K562 (cell line): Measurements from ENCODE around the gene AGAP1. TPM values are rescaled to one million over a fixed set of nuclear protein-coding genes. Genes with fewer than 3 reads are reported as not detected.

Experiments used
- ATAC-seq: fragments of 200-7000 bp; cut with Tn5 transposase; 3 replicates; pipeline ENCODE4 v1.9.1; 2020; ENCODE audit warnings: moderate library complexity
- BruUV-seq: library from RNA; stranded (reverse); fragments of 400-500 nt; replicated peaks from 2 replicates; lab custom pipeline; 2021; lab: Mats Ljungman, UMichigan
- CTCF ChIA-PET: fragments of 300-600 bp; formaldehyde crosslinking; extraction: SDS; loops from one replicate; lab custom pipeline; 2021; ENCODE audit warnings: low intra/inter-chr PET ratio; lab: Yijun Ruan, JAX
- POLR2A ChIA-PET: fragments of 300-600, 350-650 bp; sonication (Branson Sonifier 250); formaldehyde crosslinking; extraction: SDS; loops from one replicate; lab custom pipeline; 2021; ENCODE audit warnings: antibody characterized with exemption, inconsistent platforms; lab: Yijun Ruan, JAX
- DNase-seq, 4 experiments: peaks; one replicate each; pipeline versions ENCODE4 v3.0.0 to v3.0.0-alpha.2; 2011 to 2018; ENCODE audit warnings: low spot score in 3 of 4, mixed read lengths in 3 of 4; ENCODE audit errors: extremely low read depth in 1 of 4
- FAIRE-seq: peaks from 2 replicates; lab custom pipeline; 2011; peaks lifted over from hg19 to GRCh38; lab: Jason Lieb, UNC
- H2AFZ ChIP-seq: 2 replicates; pipeline ENCODE4 v1.6.0; 2011; ENCODE audit warnings: low read depth, low read length, control low read depth, inconsistent platforms
- H3K27ac ChIP-seq: fragments of 200-600 bp; 3 replicates; pipeline ENCODE4 v1.8.0; 2011; ENCODE audit warnings: low read depth, mild to moderate bottlenecking, control low read depth, inconsistent platforms, low read length, moderate library complexity, mixed read lengths; ENCODE audit errors: extremely low read depth
- H3K27me3 ChIP-seq, 2 experiments: fragments of 300-600 bp in 1 of 2; 2 replicates in 1 of 2; 3 replicates in 1 of 2; pipeline versions ENCODE4 v1.6.0 to v1.8.0; 2011; ENCODE audit warnings: inconsistent platforms in 2 of 2, low read length in 2 of 2, mild to moderate bottlenecking in 1 of 2, mixed read lengths in 1 of 2, moderate library complexity in 1 of 2; ENCODE audit not compliant: control insufficient read depth in 2 of 2, insufficient read depth in 2 of 2
- H3K36me3 ChIP-seq: fragments of 300-600 bp; 3 replicates; pipeline ENCODE4 v1.8.0; 2011; ENCODE audit warnings: mild to moderate bottlenecking, low read length, inconsistent platforms; ENCODE audit not compliant: control insufficient read depth, insufficient read depth
- H3K4me1 ChIP-seq, 2 experiments: fragments of 200-600 bp in 1 of 2; replicated peaks in 1 of 2; 2 replicates in 1 of 2; 3 replicates in 1 of 2; pipeline versions ENCODE4 v1.5.1 to v1.8.0; 2011; ENCODE audit warnings: inconsistent platforms in 2 of 2, low read length in 2 of 2, mild to moderate bottlenecking in 1 of 2, mixed read lengths in 1 of 2, moderate library complexity in 1 of 2; ENCODE audit not compliant: control insufficient read depth in 2 of 2, insufficient read depth in 2 of 2
- H3K4me2 ChIP-seq: 2 replicates; pipeline ENCODE4 v1.6.1; 2011; ENCODE audit warnings: low read length, control low read depth, inconsistent platforms, mixed read lengths; ENCODE audit not compliant: insufficient read depth
- H3K4me3 ChIP-seq: fragments of 200-600 bp; sonication (generic), shearing (Covaris generic); 2 replicates; pipeline ENCODE4 v1.5.1; 2016; ENCODE audit warnings: control low read depth, inconsistent platforms
- H3K79me2 ChIP-seq: fragments of 200-600 bp; 3 replicates; pipeline ENCODE4 v1.8.0; 2011; ENCODE audit warnings: low read length, inconsistent platforms; ENCODE audit not compliant: control insufficient read depth, insufficient read depth
- H3K9ac ChIP-seq, 2 experiments: 2 replicates each; pipeline versions ENCODE4 v1.6.0 to v1.6.1; 2011; ENCODE audit warnings: low read depth in 2 of 2, low read length in 2 of 2, control low read depth in 1 of 2, inconsistent platforms in 1 of 2, mild to moderate bottlenecking in 1 of 2, mixed read lengths in 1 of 2; ENCODE audit not compliant: insufficient read depth in 1 of 2
- H3K9me1 ChIP-seq: one replicate; pipeline ENCODE4 v1.6.0; 2011; ENCODE audit warnings: inconsistent platforms, mild to moderate bottlenecking, low read length, moderate library complexity; ENCODE audit not compliant: control insufficient read depth, insufficient read depth
- H3K9me3 ChIP-seq: replicated peaks from 2 replicates; pipeline ENCODE4 v1.5.1; 2011; ENCODE audit warnings: low read depth, low read length, inconsistent platforms; ENCODE audit not compliant: control insufficient read depth, insufficient read depth
- H4K20me1 ChIP-seq: replicated peaks from 2 replicates; pipeline ENCODE4 v1.6.1; 2011; ENCODE audit warnings: low read length, inconsistent platforms, mixed read lengths; ENCODE audit not compliant: control insufficient read depth, insufficient read depth
- CEBPZ ChIP-seq: fragments of 150-350 bp; IDR thresholded peaks from 2 replicates; pipeline ENCODE4 v1.6.1; 2014; ENCODE audit warnings: low read depth, mild to moderate bottlenecking, low read length, borderline replicate concordance
- CTBP1 ChIP-seq: fragments of 450-650 bp; IDR thresholded peaks from 2 replicates; pipeline ENCODE4 v1.6.1; 2016; ENCODE audit warnings: borderline replicate concordance
- NCOA4 ChIP-seq: fragments of 450-650 bp; IDR thresholded peaks from 2 replicates; pipeline ENCODE4 v1.6.1; 2018; ENCODE audit warnings: mild to moderate bottlenecking; ENCODE audit not compliant: partially characterized antibody
- PCBP1 ChIP-seq: fragments of 200-400 bp; formaldehyde crosslinking; IDR thresholded peaks from 2 replicates; pipeline ENCODE4 v1.6.1; 2018; ENCODE audit warnings: mild to moderate bottlenecking, low read depth, low read length; ENCODE audit not compliant: poor library complexity, severe bottlenecking
- PTRF ChIP-seq: fragments of 450-650 bp; IDR thresholded peaks from 2 replicates; pipeline ENCODE4 v1.6.1; 2016; ENCODE audit warnings: mild to moderate bottlenecking, missing genetic modification characterization, missing compliant biosample characterization
- TBL1XR1 ChIP-seq, 2 experiments: IDR thresholded peaks; 2 replicates each; pipeline ENCODE4 v1.6.1; 2012; ENCODE audit warnings: improper control_type of control experiment in 2 of 2, low read length in 2 of 2, mild to moderate bottlenecking in 1 of 2
- ZFP1 ChIP-seq: fragments of 450-650 bp; formaldehyde crosslinking; IDR thresholded peaks from 2 replicates; pipeline ENCODE4 v1.4.0; 2020; ENCODE audit warnings: mild to moderate bottlenecking, mixed read lengths
- ZNF699 ChIP-seq: fragments of 250-450 bp; sonication (Bioruptor Pico); IDR thresholded peaks from 2 replicates; pipeline ENCODE4 v1.8.0; 2021; ENCODE audit warnings: mild to moderate bottlenecking, moderate library complexity; ENCODE audit not compliant: insufficient replicate concordance
- ZSCAN29 ChIP-seq: fragments of 450-650 bp; IDR thresholded peaks from 2 replicates; pipeline ENCODE4 v1.6.1; 2017
- WGBS: fragments of 100-300 bp; shearing (Covaris generic); methylation state at CpG from one replicate; pipeline ENCODE4 v1.1.6; 2016; ENCODE audit warnings: low coverage, mixed read lengths; ENCODE audit not compliant: insufficient coverage; ENCODE audit errors: missing lambda C conversion rate; 5-methylcytosine and 5-hydroxymethylcytosine counted together
- in situ Hi-C: fragments of 300-500 bp; cut with MboI; formaldehyde crosslinking; loops from 4 replicates; pipeline ENCODE4 v1.15.0; 2018; ENCODE audit warnings: inconsistent platforms, mixed read lengths
- intact Hi-C: fragments of 100-400 bp; cut with micrococcal nuclease; formaldehyde crosslinking; loops from 2 replicates; pipeline ENCODE4 v1.14.2; 2022
- polyA plus RNA-seq, 8 experiments: library from polyadenylated mRNA; depleted of rRNA in 4 of 8; stranded (reverse) in 5 of 8; unstranded in 3 of 8; fragments of >200 nt; fragmentation: Nextera tagmentation in 2 of 8; fragmentation: Illumina TruSeq in 1 of 8; extraction: Ambion mirVana in 2 of 8; extraction: Trizol in 1 of 8; gene quantifications; 2 replicates each; pipeline versions ENCODE4 v1.2.1 to v1.2.3, GENCODE V29; 2011 to 2014; ENCODE audit warnings: inconsistent platforms in 1 of 8, missing spikeins in 1 of 8
- total RNA-seq, 7 experiments: library from RNA; depleted of rRNA in 6 of 7; stranded (reverse); fragments of >200 nt in 6 of 7; fragmentation: Illumina TruSeq in 2 of 7; extraction: Trizol in 2 of 7; gene quantifications; 2 replicates each; pipeline versions ENCODE4 v1.2.1 to v1.2.3, GENCODE V29; 2011 to 2021; ENCODE audit warnings: low replicate concordance in 1 of 7

The AGAP1 gene
- total and polyA plus RNA-seq, 9 of the 15 experiments (the other 6 are each of a cell fraction or from before 2014, with no cell fraction given) = 1.3 to 24.0 (median 10.6) TPM

- DNase-seq (no peak), FAIRE-seq (no peak), ATAC-seq (no peak)
- Histone ChIP-seq H3K79me2 (peaks cover 99% of the 10 kb centered on the region), H3K4me3 (no peak overlapping the region), H3K4me1 (peaks cover 0 to 20% of the 10 kb centered on the region in 2 experiments; a peak in 3 of 5 replicates), H3K27ac (no peak overlapping the region), H2AFZ (no peak overlapping the region), H3K27me3 (no peaks in the 10 kb centered on the region), H4K20me1 (peaks cover 14% of the 10 kb centered on the region; the same call in 1 of the 2 replicates), H3K9me3 (no peaks in the 10 kb centered on the region), H3K9me1 (peaks cover 9% of the 10 kb centered on the region), H3K9ac (no peak overlapping the region), H3K4me2 (no peak overlapping the region), H3K36me3 (no peaks in the 10 kb centered on the region)
- in situ Hi-C loops = no loop called here
- WGBS = 97% methylated on average over 8 of the region's 11 CpGs
- intact Hi-C loops = no loop called here
- BruUV-seq = no TSS peak
- ChIA-PET CTCF (interaction anchor here (0.7 kb wide), 1 partner anchor 8 kb away, joined by 3 read pairs; no protein-coding TSS in a partner anchor), POLR2A (no interaction called here)
- TF ChIP-seq TBL1XR1 (IDR thresholded peaks at IDR 0.05; ENCODE audit: low read length in 2 of 2) = no peak
- TF ChIP-seq ZFP1 (CRISPR knock-in tag) = no peak
- no peak for TF ChIP-seq PTRF (tag)
- TF ChIP-seq PCBP1 = no peak
- TF ChIP-seq NCOA4 = no peak
- TF ChIP-seq CTBP1 = no peak
- no peak for TF ChIP-seq ZSCAN29
- no peak for TF ChIP-seq ZNF699 (CRISPR knock-in tag)
- no peak for TF ChIP-seq CEBPZ
Observed at GRCh38 chr2:235518322-235519090, 24.7 kb downstream of the AGAP1 start.
